Gastroesophageal sphincter (tissue), 4 donors: ENCODE results near the gene TMEM131L. TPM values are rescaled to one million over a fixed set of nuclear protein-coding genes. Genes with fewer than 3 reads are reported as not detected.
"Not testable (repeated sequence)": the region's sequence is repeated elsewhere in the genome, so short reads cannot be mapped to it uniquely, and the experiment has no call there.

Experiments used
- ATAC-seq: fragments of 150-250 bp; one replicate; pipeline ENCODE4 v1.9.1; 2016; ENCODE audit warnings: mild to moderate bottlenecking, moderate library complexity
- H3K27ac ChIP-seq, 4 donors: fragments of 200-600 bp; sonication (generic) in 3 of 4; 1 replicate in 3 of 4; 2 replicates in 1 of 4; pipeline ENCODE4 v1.5.1; 2016 to 2019
- H3K27me3 ChIP-seq: fragments of 200-600 bp; sonication (generic); one replicate; pipeline ENCODE4 v1.5.1; 2019
- H3K36me3 ChIP-seq, 2 donors: fragments of 200-600 bp; sonication (generic); one replicate each; pipeline ENCODE4 v1.5.1; 2019; ENCODE audit warnings: control low read depth in 1 of 2
- H3K4me1 ChIP-seq, 3 donors: fragments of 200-600 bp; sonication (generic); 1 replicate in 2 of 3; 2 replicates in 1 of 3; pipeline ENCODE4 v1.5.1; 2016 to 2019; ENCODE audit warnings: control low read depth in 2 of 3
- H3K4me3 ChIP-seq, 2 donors: fragments of 200-600 bp; sonication (generic); one replicate each; pipeline ENCODE4 v1.5.1; 2019; ENCODE audit warnings: mild to moderate bottlenecking in 1 of 2, moderate library complexity in 1 of 2
- H3K9me3 ChIP-seq, 3 donors: fragments of 200-600 bp; sonication (generic); one replicate each; pipeline ENCODE4 v1.5.1; 2017 to 2019; ENCODE audit warnings: control low read depth in 2 of 3
- EP300 ChIP-seq: sonication (generic); formaldehyde crosslinking; IDR thresholded peaks from one replicate; pipeline ENCODE4 v1.6.1; 2017; ENCODE audit warnings: antibody characterized with exemption, mild to moderate bottlenecking
- POLR2A ChIP-seq, 2 donors: fragments of 450-650 bp; IDR thresholded peaks; one replicate each; pipeline ENCODE4 v1.6.1; 2017; ENCODE audit warnings: antibody characterized with exemption in 2 of 2, mild to moderate bottlenecking in 2 of 2, moderate library complexity in 1 of 2
- POLR2AphosphoS5 ChIP-seq: sonication (generic); formaldehyde crosslinking; IDR thresholded peaks from one replicate; pipeline ENCODE4 v1.6.1; 2017; ENCODE audit warnings: antibody characterized with exemption
- WGBS, 2 donors: methylation state at CpG; one replicate each; pipeline ENCODE4 v1.1.5; 2018; ENCODE audit warnings: low coverage in 1 of 2; 5-methylcytosine and 5-hydroxymethylcytosine counted together
- total RNA-seq, 4 donors: library from RNA; depleted of rRNA; stranded (reverse); fragments of >200 nt; gene quantifications; one replicate each; pipeline ENCODE4 v1.1.0, GENCODE V29; 2016
- TF ChIP-seq, protein P1 (sequence below), 4 experiments: fragments of 200-600 bp in 2 of 4; fragments of 450-650 bp in 2 of 4; sonication (generic) in 1 of 4; IDR thresholded peaks; one replicate each; pipeline ENCODE4 v1.5.1; 2017 to 2019; ENCODE audit warnings: antibody characterized with exemption in 4 of 4, mild to moderate bottlenecking in 2 of 4, moderate library complexity in 2 of 4

The TMEM131L gene, protein sequence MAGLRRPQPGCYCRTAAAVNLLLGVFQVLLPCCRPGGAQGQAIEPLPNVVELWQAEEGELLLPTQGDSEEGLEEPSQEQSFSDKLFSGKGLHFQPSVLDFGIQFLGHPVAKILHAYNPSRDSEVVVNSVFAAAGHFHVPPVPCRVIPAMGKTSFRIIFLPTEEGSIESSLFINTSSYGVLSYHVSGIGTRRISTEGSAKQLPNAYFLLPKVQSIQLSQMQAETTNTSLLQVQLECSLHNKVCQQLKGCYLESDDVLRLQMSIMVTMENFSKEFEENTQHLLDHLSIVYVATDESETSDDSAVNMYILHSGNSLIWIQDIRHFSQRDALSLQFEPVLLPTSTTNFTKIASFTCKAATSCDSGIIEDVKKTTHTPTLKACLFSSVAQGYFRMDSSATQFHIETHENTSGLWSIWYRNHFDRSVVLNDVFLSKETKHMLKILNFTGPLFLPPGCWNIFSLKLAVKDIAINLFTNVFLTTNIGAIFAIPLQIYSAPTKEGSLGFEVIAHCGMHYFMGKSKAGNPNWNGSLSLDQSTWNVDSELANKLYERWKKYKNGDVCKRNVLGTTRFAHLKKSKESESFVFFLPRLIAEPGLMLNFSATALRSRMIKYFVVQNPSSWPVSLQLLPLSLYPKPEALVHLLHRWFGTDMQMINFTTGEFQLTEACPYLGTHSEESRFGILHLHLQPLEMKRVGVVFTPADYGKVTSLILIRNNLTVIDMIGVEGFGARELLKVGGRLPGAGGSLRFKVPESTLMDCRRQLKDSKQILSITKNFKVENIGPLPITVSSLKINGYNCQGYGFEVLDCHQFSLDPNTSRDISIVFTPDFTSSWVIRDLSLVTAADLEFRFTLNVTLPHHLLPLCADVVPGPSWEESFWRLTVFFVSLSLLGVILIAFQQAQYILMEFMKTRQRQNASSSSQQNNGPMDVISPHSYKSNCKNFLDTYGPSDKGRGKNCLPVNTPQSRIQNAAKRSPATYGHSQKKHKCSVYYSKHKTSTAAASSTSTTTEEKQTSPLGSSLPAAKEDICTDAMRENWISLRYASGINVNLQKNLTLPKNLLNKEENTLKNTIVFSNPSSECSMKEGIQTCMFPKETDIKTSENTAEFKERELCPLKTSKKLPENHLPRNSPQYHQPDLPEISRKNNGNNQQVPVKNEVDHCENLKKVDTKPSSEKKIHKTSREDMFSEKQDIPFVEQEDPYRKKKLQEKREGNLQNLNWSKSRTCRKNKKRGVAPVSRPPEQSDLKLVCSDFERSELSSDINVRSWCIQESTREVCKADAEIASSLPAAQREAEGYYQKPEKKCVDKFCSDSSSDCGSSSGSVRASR (N-terminal part only)
- 10 to 100 TPM; 14.2 to 24.0 (median 18.4) TPM for total RNA-seq

DNA sequence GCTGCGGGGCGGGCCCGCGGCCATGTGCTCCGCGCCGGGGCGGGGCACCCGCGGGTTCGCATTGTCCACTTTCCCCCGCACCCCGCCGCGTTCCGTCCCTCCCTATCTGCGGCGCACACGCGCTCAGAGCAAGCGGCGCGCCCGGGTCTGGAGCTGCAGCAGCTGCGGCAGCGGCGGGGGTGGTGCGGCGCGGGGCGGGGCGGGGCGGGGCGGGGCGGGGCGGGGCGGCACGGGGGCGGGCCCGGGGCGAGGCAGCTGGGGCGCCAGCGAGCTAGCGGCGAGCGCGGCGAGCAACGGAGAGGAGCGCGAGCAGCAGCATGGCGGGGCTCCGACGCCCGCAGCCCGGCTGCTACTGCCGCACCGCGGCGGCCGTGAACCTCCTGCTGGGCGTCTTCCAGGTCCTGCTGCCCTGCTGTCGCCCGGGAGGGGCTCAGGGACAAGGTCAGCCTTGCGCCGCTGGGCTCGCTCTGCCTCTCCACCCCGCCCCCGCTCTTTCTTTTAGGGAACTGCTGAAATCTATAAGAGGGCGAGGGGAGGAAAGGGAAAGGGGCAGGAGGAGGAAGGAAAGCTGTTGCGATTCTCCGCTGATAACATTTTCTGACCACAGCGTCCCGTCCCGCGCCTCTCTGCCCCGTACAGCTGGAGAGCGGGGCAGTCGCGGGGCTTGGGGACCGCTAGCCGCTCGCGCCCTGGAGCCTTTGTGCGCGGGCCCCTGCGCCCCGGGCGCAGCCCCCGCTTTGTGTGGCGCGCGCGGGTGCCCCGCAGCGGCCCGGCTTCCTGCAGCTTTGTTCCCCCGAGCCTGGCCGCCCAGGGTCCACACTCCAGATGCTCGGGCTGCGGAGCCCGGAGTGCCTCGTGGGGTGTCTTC is at the start of gene TMEM131L:
Gene TMEM131L (plus strand): TSS at position 280 of the 868 bp plus-strand sequence. CDS start 38 bp downstream, at position 318.
- H3K27ac ChIP-seq, result peak within 1 kb of the TSS; percentile 55 to 92 (median 87)
- H3K4me1 ChIP-seq, result peaks cover 4 to 58% (median 14%) of the 10 kb centered on the region in 3 donors
- peak within 1 kb of the TSS; percentile 69 to 80 for H3K4me3 ChIP-seq
- H3K9me3 ChIP-seq, result no peaks in the 10 kb centered on the region
- H3K27me3 ChIP-seq, result no peaks in the 10 kb centered on the region
- no CpG with 5 or more reads among the region's 103 CpGs for WGBS, 2 donors
- peak; percentile 90 for ATAC-seq
- TF ChIP-seq, protein P1, sequence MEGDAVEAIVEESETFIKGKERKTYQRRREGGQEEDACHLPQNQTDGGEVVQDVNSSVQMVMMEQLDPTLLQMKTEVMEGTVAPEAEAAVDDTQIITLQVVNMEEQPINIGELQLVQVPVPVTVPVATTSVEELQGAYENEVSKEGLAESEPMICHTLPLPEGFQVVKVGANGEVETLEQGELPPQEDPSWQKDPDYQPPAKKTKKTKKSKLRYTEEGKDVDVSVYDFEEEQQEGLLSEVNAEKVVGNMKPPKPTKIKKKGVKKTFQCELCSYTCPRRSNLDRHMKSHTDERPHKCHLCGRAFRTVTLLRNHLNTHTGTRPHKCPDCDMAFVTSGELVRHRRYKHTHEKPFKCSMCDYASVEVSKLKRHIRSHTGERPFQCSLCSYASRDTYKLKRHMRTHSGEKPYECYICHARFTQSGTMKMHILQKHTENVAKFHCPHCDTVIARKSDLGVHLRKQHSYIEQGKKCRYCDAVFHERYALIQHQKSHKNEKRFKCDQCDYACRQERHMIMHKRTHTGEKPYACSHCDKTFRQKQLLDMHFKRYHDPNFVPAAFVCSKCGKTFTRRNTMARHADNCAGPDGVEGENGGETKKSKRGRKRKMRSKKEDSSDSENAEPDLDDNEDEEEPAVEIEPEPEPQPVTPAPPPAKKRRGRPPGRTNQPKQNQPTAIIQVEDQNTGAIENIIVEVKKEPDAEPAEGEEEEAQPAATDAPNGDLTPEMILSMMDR (IDR thresholded peaks at IDR 0.05), result peak in 2 of 4 experiments; percentile 29 to 54
- TF ChIP-seq POLR2AphosphoS5 (peak; percentile 40), EP300 (no peak), POLR2A (IDR thresholded peaks at IDR 0.05) (peak; percentile 43 to 56)
- no peaks in the 10 kb centered on the region for H3K36me3 ChIP-seq

DNA sequence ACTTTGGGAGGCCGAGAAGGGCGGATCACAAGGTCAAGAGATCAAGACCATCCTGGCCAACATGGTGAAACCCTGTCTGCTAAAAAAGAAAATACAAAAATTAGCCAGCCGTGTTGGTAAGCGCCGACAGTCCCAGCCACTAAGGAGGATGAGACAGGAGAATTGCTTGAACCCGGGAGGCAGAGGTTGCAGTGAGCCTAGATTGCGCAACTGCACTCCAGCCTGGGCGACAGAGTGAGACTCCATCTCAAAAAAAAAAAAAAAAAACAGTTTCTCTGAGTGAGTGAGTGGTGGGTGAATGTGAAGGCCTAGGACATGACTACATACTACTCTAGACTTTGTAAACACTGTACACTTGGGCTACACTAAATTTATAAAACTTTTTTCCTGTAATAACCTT is 49.7 kb upstream of the TMEM131L start:
- 72 to 87% methylated on average over 6 to 8 of the region's 8 CpGs for WGBS, 2 donors
- ATAC-seq, H3K27me3 ChIP-seq, H3K4me3 ChIP-seq, H3K36me3 ChIP-seq, H3K4me1 ChIP-seq, H3K27ac ChIP-seq, H3K9me3 ChIP-seq: not testable (repeated sequence)

DNA sequence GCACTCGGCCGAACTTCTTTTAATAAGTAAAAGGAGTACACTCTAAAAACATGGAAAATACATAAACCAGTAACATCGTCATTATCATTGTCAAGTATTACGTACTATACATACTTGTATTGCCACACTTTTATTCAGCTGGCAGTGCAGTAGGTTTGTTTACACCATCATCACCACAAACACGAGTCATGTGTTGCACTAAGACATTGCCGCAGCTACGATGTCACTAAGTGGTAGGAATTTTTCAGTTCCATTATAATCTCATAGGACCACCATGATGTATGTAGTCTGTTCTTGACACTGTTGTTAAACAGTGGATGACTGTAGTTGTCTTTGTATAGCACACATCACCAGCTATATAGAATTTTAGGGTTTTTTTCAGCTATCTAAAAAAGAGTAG is 48.0 kb upstream of the TMEM131L start:
- H3K27ac ChIP-seq, result no peak overlapping the region
- 87 to 96% methylated on average over 7 of the region's 7 CpGs for WGBS, 2 donors
- H3K4me1 ChIP-seq, result no peaks in the 10 kb centered on the region
- no peak for ATAC-seq
- TF ChIP-seq EP300 (no peak), POLR2A (IDR thresholded peaks at IDR 0.05) (no peak), POLR2AphosphoS5 (no peak)
- TF ChIP-seq, protein P1 (IDR thresholded peaks at IDR 0.05), result no peak
- no peaks in the 10 kb centered on the region for H3K36me3 ChIP-seq
- H3K4me3 ChIP-seq, result no peak overlapping the region
- H3K27me3 ChIP-seq, result no peaks in the 10 kb centered on the region
- no peaks in the 10 kb centered on the region for H3K9me3 ChIP-seq

DNA sequence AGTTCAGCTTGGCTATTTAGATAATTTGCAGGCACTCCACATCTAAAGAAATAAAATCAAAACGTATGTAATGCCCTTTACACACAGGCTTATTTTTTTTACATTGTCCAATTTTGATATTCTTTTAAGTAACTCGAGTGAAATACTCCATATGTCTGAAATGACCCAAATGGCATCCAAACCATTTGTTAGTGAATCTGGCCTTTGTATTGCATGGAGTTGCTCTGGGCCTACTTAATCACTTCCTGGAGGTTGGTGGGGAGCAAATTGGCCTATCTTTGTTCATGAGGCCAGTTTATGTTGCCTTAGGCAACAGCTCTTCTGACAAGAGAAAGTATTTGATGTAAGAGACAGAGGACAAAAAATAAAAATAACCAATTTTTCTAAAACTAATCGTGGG is 47.6 kb upstream of the TMEM131L start:
- no peaks in the 10 kb centered on the region for H3K36me3 ChIP-seq
- no peaks in the 10 kb centered on the region for H3K4me1 ChIP-seq
- H3K27ac ChIP-seq, result no peak overlapping the region
- no peak for ATAC-seq
- H3K27me3 ChIP-seq, result no peaks in the 10 kb centered on the region
- no peak for TF ChIP-seq POLR2A (IDR thresholded peaks at IDR 0.05)
- TF ChIP-seq, protein P1 (IDR thresholded peaks at IDR 0.05), result no peak
- TF ChIP-seq POLR2AphosphoS5, result no peak
- no peak for TF ChIP-seq EP300
- no peak overlapping the region for H3K4me3 ChIP-seq
- 22 to 43% methylated on average over 3 of the region's 3 CpGs for WGBS, 2 donors
- no peaks in the 10 kb centered on the region for H3K9me3 ChIP-seq
